B cell (primary cell): ENCODE results near the gene MED12L. TPM values are rescaled to one million over a fixed set of nuclear protein-coding genes. Genes with fewer than 3 reads are reported as not detected.

Experiments
- ATAC-seq: fragments of 200-7000 bp; cut with Tn5 transposase; one replicate; pipeline ENCODE4 v1.10.0; 2021; ENCODE audit warnings: low read depth, mild to moderate bottlenecking, moderate number of reproducible peaks, moderate library complexity
- CTCF ChIA-PET: fragments of 350-600 bp; sonication (Branson Sonifier 250); formaldehyde crosslinking; loops from one replicate; lab custom pipeline; 2021; ENCODE audit warnings: antibody characterized with exemption, inconsistent platforms; lab: Charles Lee
- POLR2A ChIA-PET: fragments of 350-600 bp; sonication (Branson Sonifier 250); formaldehyde crosslinking; loops from one replicate; lab custom pipeline; 2021; ENCODE audit warnings: antibody characterized with exemption; lab: Charles Lee
- DNase-seq: peaks from one replicate; pipeline ENCODE4 v3.0.0; 2013
- H2AFZ ChIP-seq: 2 replicates; pipeline ENCODE4 v1.6.1; 2012; ENCODE audit warnings: mild to moderate bottlenecking, low read depth, low read length; ENCODE audit not compliant: insufficient read depth, poor library complexity, severe bottlenecking
- H3K27ac ChIP-seq, 2 donors: 1 replicate in 1 of 2; 2 replicates in 1 of 2; pipeline ENCODE4 v1.5.1; 2012 to 2013; ENCODE audit warnings: low read length in 2 of 2, mild to moderate bottlenecking in 2 of 2, moderate library complexity in 1 of 2
- H3K27me3 ChIP-seq, 4 experiments: fragments of 200-600 bp in 1 of 4; sonication (generic) in 1 of 4; replicated peaks in 1 of 4; 1 replicate in 2 of 4; 2 replicates in 2 of 4; pipeline versions ENCODE4 v1.6.1 to v1.7.0; 2013 to 2016; ENCODE audit warnings: low read length in 3 of 4, mild to moderate bottlenecking in 2 of 4, mixed read lengths in 1 of 4, moderate library complexity in 1 of 4; ENCODE audit not compliant: insufficient read depth in 4 of 4, control insufficient read depth in 3 of 4; ENCODE audit errors: control extremely low read depth in 1 of 4
- H3K36me3 ChIP-seq, 2 experiments: replicated peaks in 1 of 2; 1 replicate in 1 of 2; 2 replicates in 1 of 2; pipeline versions ENCODE4 v1.6.1 to v1.7.1; 2013; ENCODE audit warnings: low read length in 1 of 2; ENCODE audit not compliant: insufficient read depth in 2 of 2, control insufficient read depth in 1 of 2; ENCODE audit errors: control extremely low read depth in 1 of 2, extremely low read depth in 1 of 2
- H3K4me1 ChIP-seq, 2 donors: fragments of 200-600 bp in 1 of 2; sonication (generic) in 1 of 2; 1 replicate in 1 of 2; 2 replicates in 1 of 2; pipeline versions ENCODE4 v1.5.1 to v1.6.1; 2013 to 2017; ENCODE audit warnings: low read length in 2 of 2; ENCODE audit not compliant: control insufficient read depth in 2 of 2, insufficient read depth in 2 of 2
- H3K4me2 ChIP-seq: replicated peaks from 2 replicates; pipeline ENCODE3; 2012; ENCODE audit warnings: mild to moderate bottlenecking, low read depth, low read length; ENCODE audit not compliant: poor library complexity, severe bottlenecking
- H3K4me3 ChIP-seq, 5 experiments: fragments of 200-600 bp in 1 of 5; sonication (generic) in 1 of 5; 1 replicate in 3 of 5; 2 replicates in 2 of 5; pipeline versions ENCODE4 v1.5.1 to v1.7.0; 2011 to 2016; ENCODE audit warnings: low read length in 4 of 5, mild to moderate bottlenecking in 4 of 5, low read depth in 2 of 5, control low read depth in 1 of 5, moderate library complexity in 1 of 5; ENCODE audit not compliant: insufficient read depth in 1 of 5; ENCODE audit errors: control extremely low read depth in 1 of 5, extremely low read depth in 1 of 5
- H3K79me2 ChIP-seq: fragments of 200-600 bp; sonication (generic); one replicate; pipeline ENCODE4 v1.6.0; 2016; ENCODE audit warnings: low read length; ENCODE audit not compliant: control insufficient read depth, insufficient read depth
- H3K9ac ChIP-seq: fragments of 200-600 bp; sonication (generic); 2 replicates; pipeline ENCODE4 v1.6.1; 2017; ENCODE audit warnings: mild to moderate bottlenecking, low read length, moderate library complexity
- H3K9me3 ChIP-seq, 3 donors: one replicate each; pipeline versions ENCODE4 v1.6.1 to v1.7.1; 2013; ENCODE audit warnings: low read length in 2 of 3; ENCODE audit not compliant: control insufficient read depth in 2 of 3, insufficient read depth in 1 of 3; ENCODE audit errors: control extremely low read depth in 1 of 3
- H4K20me1 ChIP-seq: 2 replicates; pipeline ENCODE4 v1.6.0; 2012; ENCODE audit warnings: mild to moderate bottlenecking, low read length; ENCODE audit not compliant: insufficient read depth, control insufficient read depth, poor library complexity, severe bottlenecking
- H3K27ac Mint-ChIP-seq: one replicate; pipeline ENCODE4 v1.8.0; 2021; ENCODE audit warnings: mixed read lengths
- H3K27me3 Mint-ChIP-seq: one replicate; pipeline ENCODE4 v1.8.0; 2021; ENCODE audit warnings: mixed read lengths
- H3K4me1 Mint-ChIP-seq: one replicate; pipeline ENCODE4 v1.8.0; 2021; ENCODE audit warnings: mixed read lengths
- H3K4me3 Mint-ChIP-seq: one replicate; pipeline ENCODE4 v1.8.0; 2021; ENCODE audit warnings: mixed read lengths
- H3K9me3 Mint-ChIP-seq: one replicate; pipeline ENCODE4 v1.8.0; 2022; ENCODE audit warnings: mixed read lengths; ENCODE audit not compliant: insufficient read depth
- EZH2 ChIP-seq: IDR thresholded peaks from 2 replicates; pipeline ENCODE4 v1.6.1; 2012; ENCODE audit warnings: borderline replicate concordance, low read depth, mild to moderate bottlenecking, moderate library complexity, low read length; ENCODE audit not compliant: insufficient read depth, poor library complexity, severe bottlenecking
- WGBS: methylation state at CpG from one replicate; pipeline ENCODE4 v1.1.5; 2013; ENCODE audit warnings: missing lambda C conversion rate; ENCODE audit not compliant: insufficient coverage; 5-methylcytosine and 5-hydroxymethylcytosine counted together
- intact Hi-C: fragments of 100-400 bp; cut with micrococcal nuclease; formaldehyde crosslinking; loops from one replicate; pipeline ENCODE4 v1.10.0; 2022
- polyA plus RNA-seq: library from polyadenylated mRNA; depleted of rRNA; stranded (reverse); fragments of >200 nt; gene quantifications from 2 replicates; pipeline ENCODE4 v1.2.3, GENCODE V29; 2012
- total RNA-seq, 2 donors: library from RNA; stranded (reverse); fragments of 120-200 nt in 1 of 2; gene quantifications; 1 replicate in 1 of 2; 2 replicates in 1 of 2; pipeline versions ENCODE4 v1.2.3 to v1.2.4, GENCODE V29; 2013 to 2022
- TF ChIP-seq, protein P1 (sequence below): fragments of 200-600 bp; IDR thresholded peaks from one replicate; pipeline ENCODE4 v1.8.0; 2022; ENCODE audit warnings: antibody characterized with exemption, mild to moderate bottlenecking

Gene MED12L
- total and polyA plus RNA-seq, 2 donors (not counting 1 experiment from before 2014, with no cell fraction given) = 0.07 to 0.30 TPM

DNA sequence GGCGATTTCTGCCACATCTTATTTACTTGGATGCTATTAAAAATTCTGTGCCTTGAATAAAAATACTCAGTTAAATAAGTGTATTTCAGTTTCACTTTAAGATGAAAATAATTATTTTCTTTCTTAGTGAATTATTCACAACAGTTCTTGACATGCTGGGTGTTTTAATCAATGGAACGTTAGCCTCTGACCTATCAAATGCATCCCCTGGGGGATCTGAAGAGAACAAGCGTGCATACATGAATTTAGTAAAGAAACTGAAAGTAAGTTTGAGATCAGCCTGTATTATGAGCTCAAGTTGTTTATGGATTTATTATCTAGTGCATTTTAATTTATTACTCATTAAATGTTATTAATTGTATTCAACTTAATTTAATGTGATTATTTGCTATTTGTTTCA lies 298.5 kb downstream of the MED12L start:
- Mint-ChIP-seq H3K27me3 (no peaks in the 10 kb centered on the region), H3K9me3 (no peaks in the 10 kb centered on the region), H3K27ac (peak overlapping the region; percentile 81), H3K4me1 (peaks cover 61% of the 10 kb centered on the region), H3K4me3 (peak overlapping the region; percentile 52)
- Histone ChIP-seq H3K4me1 (peaks cover 48 to 59% of the 10 kb centered on the region in 2 donors), H3K36me3 (no peaks in the 10 kb centered on the region), H3K9ac (peak overlapping the region; percentile 48), H4K20me1 (no peaks in the 10 kb centered on the region), H3K27ac (peak overlapping the region; percentile 59 to 87), H3K9me3 (no peaks in the 10 kb centered on the region), H3K79me2 (no peaks in the 10 kb centered on the region), H3K4me2 (peak overlapping the region; percentile 68), H3K27me3 (no peaks in the 10 kb centered on the region), H2AFZ (peak overlapping the region; percentile 44), H3K4me3 (peak overlapping the region in 3 of 5 experiments; percentile 15 to 53 (median 18))
- DNase-seq = peak; percentile 49
- ChIA-PET POLR2A (interaction anchor here (0.6 kb wide), 2 partner anchors 57 to 153 kb away, joined by 3 to 4 read pairs; no protein-coding TSS in a partner anchor), CTCF (interaction anchor here (0.9 to 2.5 kb wide), 6 partner anchors 26 to 216 kb away, joined by 3 to 10 read pairs (median 3); no protein-coding TSS in a partner anchor)
- no peak for TF ChIP-seq EZH2
- TF ChIP-seq, protein P1, sequence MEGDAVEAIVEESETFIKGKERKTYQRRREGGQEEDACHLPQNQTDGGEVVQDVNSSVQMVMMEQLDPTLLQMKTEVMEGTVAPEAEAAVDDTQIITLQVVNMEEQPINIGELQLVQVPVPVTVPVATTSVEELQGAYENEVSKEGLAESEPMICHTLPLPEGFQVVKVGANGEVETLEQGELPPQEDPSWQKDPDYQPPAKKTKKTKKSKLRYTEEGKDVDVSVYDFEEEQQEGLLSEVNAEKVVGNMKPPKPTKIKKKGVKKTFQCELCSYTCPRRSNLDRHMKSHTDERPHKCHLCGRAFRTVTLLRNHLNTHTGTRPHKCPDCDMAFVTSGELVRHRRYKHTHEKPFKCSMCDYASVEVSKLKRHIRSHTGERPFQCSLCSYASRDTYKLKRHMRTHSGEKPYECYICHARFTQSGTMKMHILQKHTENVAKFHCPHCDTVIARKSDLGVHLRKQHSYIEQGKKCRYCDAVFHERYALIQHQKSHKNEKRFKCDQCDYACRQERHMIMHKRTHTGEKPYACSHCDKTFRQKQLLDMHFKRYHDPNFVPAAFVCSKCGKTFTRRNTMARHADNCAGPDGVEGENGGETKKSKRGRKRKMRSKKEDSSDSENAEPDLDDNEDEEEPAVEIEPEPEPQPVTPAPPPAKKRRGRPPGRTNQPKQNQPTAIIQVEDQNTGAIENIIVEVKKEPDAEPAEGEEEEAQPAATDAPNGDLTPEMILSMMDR = no peak
- intact Hi-C loops = loop anchor here (1.0 to 10.0 kb wide), 8 partner anchors 10 to 1409 kb away; partner anchors contain the start of genes P2RY13, P2RY14, PFN2 and SIAH2
- ATAC-seq = peak; percentile 47
- no CpG with 5 or more reads among the region's 3 CpGs for WGBS

DNA sequence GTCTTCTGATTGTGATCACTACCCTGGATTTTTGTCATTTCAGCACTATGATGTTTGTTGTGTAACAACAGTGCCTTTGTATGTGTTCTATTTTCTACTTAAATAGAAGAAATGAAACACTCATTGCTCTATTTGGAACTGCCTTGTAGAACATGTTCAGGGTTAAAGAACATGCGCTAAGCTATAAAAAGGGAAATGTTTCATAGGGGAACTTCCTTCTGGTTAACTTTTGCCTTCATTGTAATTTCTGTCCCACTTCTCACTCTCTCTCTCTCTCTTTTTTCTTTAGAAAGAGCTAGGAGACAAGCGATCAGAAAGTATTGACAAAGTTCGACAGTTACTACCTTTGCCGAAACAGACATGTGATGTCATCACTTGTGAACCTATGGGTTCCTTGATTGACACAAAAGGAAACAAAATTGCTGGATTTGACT lies 299.3 kb downstream of the MED12L start, which contains the start of gene P2RY12:
TSS of gene P2RY12 (minus strand) at position 13 of the 434 bp plus-strand sequence. CDS start 45,908 bp downstream, outside the sequence.
- Mint-ChIP-seq H3K4me1 (peaks cover 64% of the 10 kb centered on the region), H3K4me3 (peak within 1 kb of the TSS; percentile 81), H3K27me3 (no peaks in the 10 kb centered on the region), H3K27ac (peak within 1 kb of the TSS; percentile 85), H3K9me3 (no peaks in the 10 kb centered on the region)
- WGBS = 40% methylated on average over 2 of the region's 4 CpGs
- ATAC-seq = peak; percentile 24
- ChIA-PET CTCF (interaction anchor here (0.9 to 2.5 kb wide), 7 partner anchors 26 to 217 kb away, joined by 3 to 10 read pairs (median 3); no protein-coding TSS in a partner anchor), POLR2A (interaction anchor here (0.6 kb wide), 1 partner anchor 58 kb away, joined by 3 read pairs; no protein-coding TSS in a partner anchor)
- TF ChIP-seq, protein P1 = no peak
- no peak for TF ChIP-seq EZH2
- Histone ChIP-seq H2AFZ (peak within 1 kb of the TSS; percentile 44), H3K27me3 (no peaks in the 10 kb centered on the region), H3K4me3 (peak within 1 kb of the TSS in 4 of 5 experiments; percentile 18 to 53 (median 35)), H3K36me3 (no peaks in the 10 kb centered on the region), H3K79me2 (no peaks in the 10 kb centered on the region), H3K9me3 (no peaks in the 10 kb centered on the region), H3K9ac (peak within 1 kb of the TSS; percentile 48), H3K4me2 (peak within 1 kb of the TSS; percentile 68), H3K27ac (peak within 1 kb of the TSS; percentile 59 to 87), H4K20me1 (no peaks in the 10 kb centered on the region), H3K4me1 (peaks cover 55 to 63% of the 10 kb centered on the region in 2 donors)
- peak; percentile 62 for DNase-seq
- intact Hi-C loops = loop anchor here (1.0 to 10.0 kb wide), 8 partner anchors 10 to 1410 kb away; partner anchors contain the start of genes P2RY14, PFN2 and SIAH2
